ENCODE measurements around the gene SLC22A6.

SLC22A6 gene

GRCh38 chr11:63001456-63001855 is 16.7 kb upstream of the SLC22A6 start:
- Histone ChIP-seq H3K4me1 (ENCODE audit: control insufficient read depth in 1 of 2, insufficient read depth in 1 of 2, low read depth in 1 of 2, low read length in 1 of 2) (no peaks in the 10 kb centered on the region), H3K27me3 (peaks cover 4% of the 10 kb centered on the region), H3K36me3 (no peaks in the 10 kb centered on the region), H3K9me3 (no peaks in the 10 kb centered on the region), H3K4me3 (ENCODE audit: low read depth in 1 of 2, low read length in 1 of 2) (no peak overlapping the region), H3K27ac (no peak overlapping the region)
- no peak for TF ChIP-seq CTCF (IDR thresholded peaks at IDR 0.05)

GRCh38 chr11:62999649-63000048 is 14.9 kb upstream of the SLC22A6 start:
- Histone ChIP-seq H3K27me3 (no peaks in the 10 kb centered on the region), H3K9me3 (no peaks in the 10 kb centered on the region), H3K4me1 (ENCODE audit: control insufficient read depth in 1 of 2, insufficient read depth in 1 of 2, low read depth in 1 of 2, low read length in 1 of 2) (no peaks in the 10 kb centered on the region), H3K36me3 (no peaks in the 10 kb centered on the region), H3K4me3 (ENCODE audit: low read depth in 1 of 2, low read length in 1 of 2) (no peak overlapping the region), H3K27ac (no peak overlapping the region)
- no peak for TF ChIP-seq CTCF (IDR thresholded peaks at IDR 0.05)

GRCh38 chr11:62999156-62999555 is 14.4 kb upstream of the SLC22A6 start:
- no peaks in the 10 kb centered on the region for H3K27me3 ChIP-seq
- H3K4me1 ChIP-seq (ENCODE audit: control insufficient read depth in 1 of 2, insufficient read depth in 1 of 2, low read depth in 1 of 2, low read length in 1 of 2): no peaks in the 10 kb centered on the region
- no peak for TF ChIP-seq CTCF (IDR thresholded peaks at IDR 0.05)
- H3K9me3 ChIP-seq: no peaks in the 10 kb centered on the region
- H3K36me3 ChIP-seq: no peaks in the 10 kb centered on the region
- H3K4me3 ChIP-seq (ENCODE audit: low read depth in 1 of 2, low read length in 1 of 2): no peak overlapping the region
- H3K27ac ChIP-seq: no peak overlapping the region

GRCh38 chr11:62996271-62996670 is 11.5 kb upstream of the SLC22A6 start:
- no peak for TF ChIP-seq CTCF (IDR thresholded peaks at IDR 0.05)
- Histone ChIP-seq H3K27ac (no peak overlapping the region), H3K27me3 (peaks cover 5% of the 10 kb centered on the region)

GRCh38 chr11:62994775-62995174 is 10.0 kb upstream of the SLC22A6 start:
- Histone ChIP-seq H3K4me3 (ENCODE audit: low read depth in 1 of 2, low read length in 1 of 2) (no peak overlapping the region), H3K27me3 (peaks cover 8% of the 10 kb centered on the region), H3K36me3 (no peaks in the 10 kb centered on the region), H3K9me3 (no peaks in the 10 kb centered on the region), H3K4me1 (ENCODE audit: control insufficient read depth in 1 of 2, insufficient read depth in 1 of 2, low read depth in 1 of 2, low read length in 1 of 2) (no peaks in the 10 kb centered on the region), H3K27ac (no peak overlapping the region)
- TF ChIP-seq CTCF (IDR thresholded peaks at IDR 0.05): no peak

More at GRCh38 chr11:62996271-62996670, 11.5 kb upstream of the SLC22A6 start:
- H3K9me3 ChIP-seq: no peaks in the 10 kb centered on the region
- no peaks in the 10 kb centered on the region for H3K36me3 ChIP-seq
- H3K4me1 ChIP-seq (ENCODE audit: control insufficient read depth in 1 of 2, insufficient read depth in 1 of 2, low read depth in 1 of 2, low read length in 1 of 2): no peaks in the 10 kb centered on the region
- no peak overlapping the region for H3K4me3 ChIP-seq (ENCODE audit: low read depth in 1 of 2, low read length in 1 of 2)

GRCh38 chr11:62988276-62988675 is 3.5 kb upstream of the SLC22A6 start:
- TF ChIP-seq CTCF (IDR thresholded peaks at IDR 0.05): no peak
- peaks cover 20% of the 10 kb centered on the region for H3K27me3 ChIP-seq
- no peaks in the 10 kb centered on the region for H3K4me1 ChIP-seq (ENCODE audit: control insufficient read depth in 1 of 2, insufficient read depth in 1 of 2, low read depth in 1 of 2, low read length in 1 of 2)
- H3K27ac ChIP-seq: no peak overlapping the region
- H3K9me3 ChIP-seq: no peaks in the 10 kb centered on the region
- no peak overlapping the region for H3K4me3 ChIP-seq (ENCODE audit: low read depth in 1 of 2, low read length in 1 of 2)
- no peaks in the 10 kb centered on the region for H3K36me3 ChIP-seq
